LNCaP clone FGC (cell line): Measurements from ENCODE around the gene ORAI2.
A peak's percentile ranks its signal among the peaks of the same experiment; 100 is the strongest.

Source experiments
- DNase-seq: peaks from one replicate; pipeline ENCODE4 v3.0.0-alpha.2; 2011; ENCODE audit warnings: low read depth
- H3K4me3 ChIP-seq: 2 replicates; pipeline ENCODE4 v1.5.1; 2011; ENCODE audit warnings: mild to moderate bottlenecking, low read depth, low read length, control low read depth
- TF ChIP-seq, protein P1 (sequence below): IDR thresholded peaks from 2 replicates; pipeline ENCODE4 v1.5.1; 2012; ENCODE audit warnings: mild to moderate bottlenecking; ENCODE audit not compliant: control insufficient read depth, insufficient read depth; ENCODE audit errors: extremely low read depth

ORAI2 gene

DNA sequence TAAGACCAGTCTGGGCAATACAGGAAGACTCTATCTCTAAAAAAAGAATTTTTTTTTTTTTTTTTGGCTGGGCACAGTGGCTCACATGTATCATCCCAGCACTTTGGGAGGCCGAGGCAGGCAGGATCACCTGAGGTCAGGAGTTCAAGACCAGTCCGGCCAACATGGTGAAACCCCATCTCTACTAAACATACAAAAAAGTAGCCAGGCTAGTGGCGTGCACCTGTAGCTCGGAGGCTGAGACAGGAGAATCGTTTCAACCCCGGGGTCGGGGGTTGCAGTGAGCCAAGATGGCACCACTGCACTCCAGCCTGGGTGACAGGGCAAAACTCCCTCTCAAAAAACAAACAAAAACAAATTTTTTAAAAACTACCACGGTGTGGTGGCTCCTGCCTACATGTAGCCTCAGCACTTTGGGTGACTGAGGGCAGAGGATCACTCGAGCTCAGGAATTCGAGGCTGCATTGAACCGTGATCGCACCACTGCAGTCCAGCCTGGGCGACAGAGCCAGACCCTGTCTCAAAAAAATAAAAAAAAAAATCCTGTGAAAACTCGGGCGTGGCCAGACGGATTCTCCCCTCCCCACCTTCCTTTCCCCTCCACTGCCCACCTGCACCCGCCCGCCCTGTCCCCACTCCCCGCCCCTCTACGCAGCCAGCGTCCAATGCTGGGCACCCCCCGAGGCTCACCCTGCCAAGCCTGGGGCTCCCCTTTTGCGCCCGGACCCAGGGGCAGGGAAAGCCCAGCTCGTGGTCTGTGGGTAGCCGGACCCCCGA, 745 bp upstream of the ORAI2 start:
- TF ChIP-seq, protein P1, sequence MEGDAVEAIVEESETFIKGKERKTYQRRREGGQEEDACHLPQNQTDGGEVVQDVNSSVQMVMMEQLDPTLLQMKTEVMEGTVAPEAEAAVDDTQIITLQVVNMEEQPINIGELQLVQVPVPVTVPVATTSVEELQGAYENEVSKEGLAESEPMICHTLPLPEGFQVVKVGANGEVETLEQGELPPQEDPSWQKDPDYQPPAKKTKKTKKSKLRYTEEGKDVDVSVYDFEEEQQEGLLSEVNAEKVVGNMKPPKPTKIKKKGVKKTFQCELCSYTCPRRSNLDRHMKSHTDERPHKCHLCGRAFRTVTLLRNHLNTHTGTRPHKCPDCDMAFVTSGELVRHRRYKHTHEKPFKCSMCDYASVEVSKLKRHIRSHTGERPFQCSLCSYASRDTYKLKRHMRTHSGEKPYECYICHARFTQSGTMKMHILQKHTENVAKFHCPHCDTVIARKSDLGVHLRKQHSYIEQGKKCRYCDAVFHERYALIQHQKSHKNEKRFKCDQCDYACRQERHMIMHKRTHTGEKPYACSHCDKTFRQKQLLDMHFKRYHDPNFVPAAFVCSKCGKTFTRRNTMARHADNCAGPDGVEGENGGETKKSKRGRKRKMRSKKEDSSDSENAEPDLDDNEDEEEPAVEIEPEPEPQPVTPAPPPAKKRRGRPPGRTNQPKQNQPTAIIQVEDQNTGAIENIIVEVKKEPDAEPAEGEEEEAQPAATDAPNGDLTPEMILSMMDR: no peak
- no peak for DNase-seq
- peak overlapping the region; percentile 68 for H3K4me3 ChIP-seq

DNA sequence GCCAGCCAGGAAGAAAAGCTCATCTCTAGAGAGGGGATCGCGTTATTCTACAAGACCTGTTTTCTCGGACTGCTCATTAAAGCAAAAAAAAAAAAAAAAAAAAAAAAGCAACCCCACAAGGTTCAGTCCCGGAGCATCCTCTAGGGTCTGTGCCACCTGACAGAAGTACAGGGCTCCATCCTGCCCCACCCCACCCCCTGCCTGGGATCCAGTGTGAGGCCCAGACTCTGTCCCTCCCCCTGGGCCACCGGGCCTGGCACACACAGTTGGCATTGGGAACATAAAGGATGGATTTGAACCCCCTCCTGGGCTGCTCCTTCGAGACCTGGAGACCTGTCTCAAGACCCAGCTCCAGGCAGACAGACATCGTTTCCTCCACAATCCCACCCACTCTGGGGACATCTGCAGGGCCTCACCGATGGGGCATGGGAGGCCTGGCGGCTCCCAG, 688 bp downstream of the ORAI2 start:
- peak overlapping the region; percentile 68 for H3K4me3 ChIP-seq
- TF ChIP-seq, protein P1: no peak
- DNase-seq: no peak

DNA sequence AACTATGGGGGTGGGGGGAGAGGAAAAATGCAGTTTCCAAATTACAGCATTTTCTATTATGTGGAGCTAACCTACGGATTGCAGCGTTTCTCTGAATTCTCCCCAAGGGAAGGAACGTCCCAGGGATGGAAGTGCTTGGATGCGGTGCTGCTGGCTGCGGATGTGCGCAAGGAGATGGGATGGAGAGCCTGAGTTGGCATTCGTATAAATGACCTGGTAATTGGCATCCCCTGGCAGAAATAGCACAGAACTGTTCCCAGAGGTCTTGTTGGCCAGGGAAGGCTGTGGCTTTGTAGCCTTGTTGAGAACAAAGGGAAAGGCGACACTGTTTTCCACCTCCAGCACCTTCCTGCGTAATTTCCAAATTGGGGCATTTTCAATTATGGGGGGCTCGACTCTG, 2.7 kb downstream of the ORAI2 start:
- DNase-seq: no peak
- H3K4me3 ChIP-seq: no peak overlapping the region
- TF ChIP-seq, protein P1: no peak

DNA sequence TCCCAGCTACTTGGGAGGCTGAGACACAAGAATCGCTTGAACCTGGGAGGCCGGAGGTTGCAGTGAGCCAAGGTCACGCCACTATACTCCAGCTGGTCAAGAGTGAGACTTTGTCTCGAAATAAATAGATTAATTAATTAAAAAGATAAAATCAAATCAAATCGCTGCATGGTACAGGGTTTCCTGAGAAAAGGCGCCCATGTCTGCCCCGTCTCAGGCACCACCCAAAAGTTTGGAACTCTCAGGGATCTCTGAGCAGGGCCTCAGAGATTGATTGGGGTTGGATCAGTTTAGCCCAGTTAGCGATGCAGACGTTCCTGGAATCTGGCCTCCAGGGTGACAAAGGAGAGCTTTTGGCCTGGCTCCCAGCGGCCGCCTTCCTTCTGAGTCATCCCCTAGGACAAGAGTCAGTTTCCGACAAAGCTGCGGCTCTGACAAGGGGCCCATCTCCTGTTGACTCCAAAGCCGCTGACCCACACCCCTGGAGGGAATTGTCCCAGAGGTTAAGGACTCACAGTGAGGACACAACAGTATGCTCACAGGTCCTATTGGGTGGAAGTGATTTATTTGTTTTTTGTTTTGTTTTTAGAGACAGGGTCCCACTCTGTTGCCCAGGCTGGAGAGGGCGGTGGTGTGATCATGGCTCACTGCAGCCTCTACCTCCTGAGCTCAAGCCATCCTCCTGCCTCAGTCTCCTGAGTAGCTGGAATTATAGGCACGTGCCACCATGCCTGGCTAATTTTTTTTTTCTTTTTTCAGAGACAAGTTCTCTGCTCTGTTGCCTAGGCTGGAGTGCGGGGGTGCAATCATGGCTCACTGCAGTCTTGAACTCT, 6.8 kb downstream of the ORAI2 start:
- no peak overlapping the region for H3K4me3 ChIP-seq
- TF ChIP-seq, protein P1: no peak
- no peak for DNase-seq

DNA sequence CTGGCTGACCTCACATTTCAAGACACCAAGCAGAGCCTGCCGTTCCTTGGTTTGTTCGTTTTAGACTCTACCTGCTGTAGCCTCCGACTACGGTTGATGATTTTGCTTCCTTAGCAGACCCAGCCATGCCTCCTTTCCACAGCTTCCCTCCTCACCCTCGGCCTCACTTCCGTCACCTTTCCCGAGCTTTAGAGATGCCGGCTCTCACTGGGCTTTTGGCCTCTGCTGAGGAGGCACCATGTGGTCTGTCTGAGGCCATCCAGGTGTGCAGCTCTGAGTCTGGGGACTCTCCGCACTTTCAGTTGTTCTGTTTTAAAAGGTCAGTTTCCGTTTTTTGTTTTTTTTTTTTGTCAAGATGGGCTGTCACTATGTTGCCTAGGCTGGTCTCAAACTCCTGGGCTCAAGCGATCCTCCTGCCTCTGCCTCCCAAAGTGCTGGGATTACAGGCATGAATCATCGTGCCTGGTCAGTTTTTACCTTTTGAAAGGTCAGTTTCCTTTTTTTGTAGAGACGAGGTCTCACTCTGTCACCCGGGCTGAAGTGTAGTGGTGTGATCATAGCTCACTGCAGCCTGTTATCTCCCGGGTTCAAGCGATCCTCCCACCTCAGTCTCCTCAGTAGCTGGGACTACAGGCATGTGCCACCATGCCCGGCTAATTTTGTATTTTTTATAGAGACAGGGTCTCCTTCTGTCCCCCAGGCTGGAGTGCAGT, 11.7 kb downstream of the ORAI2 start:
- TF ChIP-seq, protein P1: no peak
- no peak for DNase-seq

DNA sequence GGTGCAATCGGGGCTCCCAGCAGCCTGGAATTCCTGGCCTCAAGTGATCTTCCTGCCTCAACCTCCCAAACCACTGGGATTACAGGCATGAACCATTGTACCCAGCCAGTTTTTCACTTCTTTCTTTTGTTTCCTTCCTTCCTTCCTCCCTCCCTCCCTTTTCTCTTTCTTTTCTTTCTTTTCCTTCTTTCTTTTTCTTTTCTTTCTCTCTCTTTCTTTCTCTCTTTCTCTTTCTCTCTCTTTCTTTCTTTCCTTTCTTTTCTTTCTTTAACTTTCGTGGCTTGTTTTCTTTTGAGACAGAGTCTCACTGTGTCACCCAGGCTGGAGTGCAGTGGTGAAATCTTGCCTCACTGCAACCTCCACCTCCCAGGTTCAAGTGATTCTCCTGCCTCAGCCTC, 12.3 kb downstream of the ORAI2 start:
- H3K4me3 ChIP-seq: no peak overlapping the region
- DNase-seq: no peak
- TF ChIP-seq, protein P1: no peak

More for the DNA sequence above, 11.7 kb downstream of the ORAI2 start:
- no peak overlapping the region for H3K4me3 ChIP-seq
